ENCODE measurements around the gene PDLIM5. TPM values are rescaled to one million over a fixed set of nuclear protein-coding genes. Genes with fewer than 3 reads are reported as not detected.
"Not testable (repeated sequence)": the region's sequence is repeated elsewhere in the genome, so short reads cannot be mapped to it uniquely, and the experiment has no call there.

Gene PDLIM5
- total RNA-seq, 1 experiment from 2014 or later, result 53.8 TPM

DNA sequence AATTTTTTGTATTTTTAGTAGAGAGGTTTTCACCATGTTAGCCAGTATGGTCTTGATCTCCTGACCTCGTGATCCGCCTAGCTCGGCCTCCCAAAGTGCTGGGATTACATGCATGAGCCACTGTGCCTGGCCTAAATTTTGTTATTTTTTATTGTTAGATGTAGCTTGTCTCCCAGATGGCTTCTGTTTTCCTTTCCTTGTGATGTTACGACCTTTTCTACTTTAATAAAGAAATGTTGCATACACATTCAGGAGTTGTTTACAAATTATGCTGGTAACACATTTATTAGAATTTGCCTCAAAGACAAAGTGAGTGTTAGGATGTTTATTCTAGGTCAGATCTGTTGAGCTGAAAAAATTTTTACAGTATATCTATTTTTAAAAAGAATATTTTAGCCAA, 18.4 kb downstream of the PDLIM5 start:
- DNase-seq, result no peak
- Histone ChIP-seq H3K9me3 (ENCODE audit: low read length) (no peaks in the 10 kb centered on the region), H3K4me3 (ENCODE audit: low read length) (no peak overlapping the region), H3K4me1 (ENCODE audit: low read length) (no peaks in the 10 kb centered on the region), H3K4me2 (ENCODE audit: low read depth, low read length, poor library complexity, severe bottlenecking) (no peak overlapping the region), H4K20me1 (ENCODE audit: insufficient read depth, low read depth, low read length) (no peaks in the 10 kb centered on the region), H3K27ac (ENCODE audit: low read length) (no peak overlapping the region), H3K27me3 (ENCODE audit: low read length) (no peaks in the 10 kb centered on the region), H3K79me2 (ENCODE audit: low read length) (peaks cover 89% of the 10 kb centered on the region), H3K36me3 (ENCODE audit: insufficient read depth, low read length) (no peaks in the 10 kb centered on the region), H3K9ac (ENCODE audit: low read length) (no peak overlapping the region), H2AFZ (ENCODE audit: low read length) (no peak overlapping the region), H3K9me2 (replicated peaks; ENCODE audit: insufficient read depth, low read length) (no peaks in the 10 kb centered on the region)

- H3K27me3 ChIP-seq (ENCODE audit: low read length), result not testable (repeated sequence)
Observed at GRCh38 chr4:94470782-94471181, 19.0 kb downstream of the PDLIM5 start.

DNA sequence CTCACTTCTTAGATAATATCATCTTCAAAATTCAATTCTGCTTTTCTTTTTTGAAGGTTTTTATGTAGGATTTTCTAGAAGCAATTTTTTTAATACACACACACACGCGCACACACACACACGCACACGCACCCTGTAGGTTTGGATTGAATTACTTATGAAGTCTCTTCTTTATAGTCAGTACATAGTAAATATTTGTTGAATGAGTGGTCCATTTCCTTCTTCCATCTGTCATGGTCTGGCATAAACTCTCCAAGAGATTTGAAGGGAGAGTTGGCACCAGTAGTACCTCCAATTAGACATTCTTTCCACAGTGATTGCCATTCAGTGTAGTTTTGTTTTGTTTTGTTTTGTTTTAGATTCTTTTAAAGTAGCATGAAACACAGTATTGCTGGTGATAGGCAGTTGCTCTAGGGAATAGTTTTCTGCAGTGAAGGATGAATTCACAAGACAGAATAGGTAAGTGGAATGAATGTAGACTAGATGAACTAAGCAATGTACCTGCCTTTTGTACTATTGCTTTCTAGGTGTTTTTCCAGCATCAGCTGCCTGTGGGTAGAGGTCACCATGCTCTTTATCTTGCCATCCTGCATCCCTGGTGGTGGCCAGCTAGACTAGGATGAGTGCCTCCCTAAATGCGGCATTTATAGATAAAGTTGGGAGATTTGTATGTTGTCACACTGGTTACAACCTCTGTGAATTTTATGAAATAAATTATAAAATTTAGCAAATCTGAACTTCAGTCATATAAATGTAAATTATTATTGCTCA, 20.5 kb downstream of the PDLIM5 start:
- Histone ChIP-seq H2AFZ (ENCODE audit: low read length) (no peak overlapping the region), H3K27ac (ENCODE audit: low read length) (no peak overlapping the region), H3K9me3 (ENCODE audit: low read length) (no peaks in the 10 kb centered on the region), H3K36me3 (ENCODE audit: insufficient read depth, low read length) (no peaks in the 10 kb centered on the region), H3K4me2 (ENCODE audit: low read depth, low read length, poor library complexity, severe bottlenecking) (no peak overlapping the region), H3K4me3 (ENCODE audit: low read length) (no peak overlapping the region), H3K4me1 (ENCODE audit: low read length) (no peaks in the 10 kb centered on the region), H3K27me3 (ENCODE audit: low read length) (no peaks in the 10 kb centered on the region), H4K20me1 (ENCODE audit: insufficient read depth, low read depth, low read length) (no peaks in the 10 kb centered on the region), H3K9me2 (replicated peaks; ENCODE audit: insufficient read depth, low read length) (no peaks in the 10 kb centered on the region), H3K79me2 (ENCODE audit: low read length) (peaks cover 88% of the 10 kb centered on the region), H3K9ac (ENCODE audit: low read length) (no peak overlapping the region)
- DNase-seq, result no peak

More at GRCh38 chr4:94470782-94471181, 19.0 kb downstream of the PDLIM5 start:
- H3K9ac ChIP-seq (ENCODE audit: low read length); H3K4me3 ChIP-seq (ENCODE audit: low read length); H3K36me3 ChIP-seq (ENCODE audit: insufficient read depth, low read length); H3K4me1 ChIP-seq (ENCODE audit: low read length); H2AFZ ChIP-seq (ENCODE audit: low read length); DNase-seq; H3K9me2 ChIP-seq (replicated peaks; ENCODE audit: insufficient read depth, low read length); H3K27ac ChIP-seq (ENCODE audit: low read length); H3K4me2 ChIP-seq (ENCODE audit: low read depth, low read length, poor library complexity, severe bottlenecking); H3K9me3 ChIP-seq (ENCODE audit: low read length); H4K20me1 ChIP-seq (ENCODE audit: insufficient read depth, low read depth, low read length): not testable (repeated sequence)
- H3K79me2 ChIP-seq (ENCODE audit: low read length), result peaks cover 89% of the 10 kb centered on the region

DNA sequence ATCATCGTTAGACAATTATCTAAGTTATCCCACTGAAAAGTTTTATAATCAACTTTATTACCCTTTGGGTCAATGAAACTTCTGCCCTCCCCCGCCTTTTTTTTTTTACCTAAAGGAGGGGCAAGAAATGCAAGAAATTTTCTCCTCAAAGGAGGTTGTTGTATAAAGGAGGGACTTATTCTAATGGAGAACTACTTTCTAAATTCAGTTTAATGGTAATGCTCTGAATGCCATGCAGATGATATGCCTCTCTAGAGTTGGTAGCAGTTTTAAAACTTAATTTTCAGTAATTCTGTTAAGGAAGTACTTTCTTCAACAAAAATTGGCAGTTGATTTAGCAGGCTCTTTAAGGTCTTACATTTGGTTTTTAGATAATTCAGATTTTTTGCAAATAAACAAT, 23.3 kb downstream of the PDLIM5 start:
- H3K79me2 ChIP-seq (ENCODE audit: low read length), result peaks cover 86% of the 10 kb centered on the region
- no peak overlapping the region for H3K4me3 ChIP-seq (ENCODE audit: low read length)
- H3K27ac ChIP-seq (ENCODE audit: low read length), result no peak overlapping the region
- no peaks in the 10 kb centered on the region for H4K20me1 ChIP-seq (ENCODE audit: insufficient read depth, low read depth, low read length)
- H3K27me3 ChIP-seq (ENCODE audit: low read length), result no peaks in the 10 kb centered on the region
- no peaks in the 10 kb centered on the region for H3K9me3 ChIP-seq (ENCODE audit: low read length)
- H3K9me2 ChIP-seq (replicated peaks; ENCODE audit: insufficient read depth, low read length), result no peaks in the 10 kb centered on the region
- no peak overlapping the region for H3K9ac ChIP-seq (ENCODE audit: low read length)
- H2AFZ ChIP-seq (ENCODE audit: low read length), result no peak overlapping the region
- DNase-seq, result no peak
- H3K4me2 ChIP-seq (ENCODE audit: low read depth, low read length, poor library complexity, severe bottlenecking), result no peak overlapping the region
- no peaks in the 10 kb centered on the region for H3K4me1 ChIP-seq (ENCODE audit: low read length)
- H3K36me3 ChIP-seq (ENCODE audit: insufficient read depth, low read length), result no peaks in the 10 kb centered on the region

GRCh38 chr4:94475794-94476193, 24.1 kb downstream of the PDLIM5 start:
- Histone ChIP-seq H4K20me1 (ENCODE audit: insufficient read depth, low read depth, low read length) (no peaks in the 10 kb centered on the region), H3K27ac (ENCODE audit: low read length) (no peak overlapping the region), H3K79me2 (ENCODE audit: low read length) (peaks cover 86% of the 10 kb centered on the region)

GRCh38 chr4:94477227-94477626, 25.5 kb downstream of the PDLIM5 start:
- Histone ChIP-seq H3K9me3 (ENCODE audit: low read length) (no peaks in the 10 kb centered on the region), H4K20me1 (ENCODE audit: insufficient read depth, low read depth, low read length) (no peaks in the 10 kb centered on the region), H3K9me2 (replicated peaks; ENCODE audit: insufficient read depth, low read length) (no peaks in the 10 kb centered on the region), H3K27ac (ENCODE audit: low read length) (no peak overlapping the region), H3K4me1 (ENCODE audit: low read length) (no peaks in the 10 kb centered on the region), H2AFZ (ENCODE audit: low read length) (no peak overlapping the region), H3K27me3 (ENCODE audit: low read length) (no peaks in the 10 kb centered on the region), H3K4me3 (ENCODE audit: low read length) (no peak overlapping the region), H3K79me2 (ENCODE audit: low read length) (peaks cover 83% of the 10 kb centered on the region), H3K9ac (ENCODE audit: low read length) (no peak overlapping the region), H3K36me3 (ENCODE audit: insufficient read depth, low read length) (no peaks in the 10 kb centered on the region), H3K4me2 (ENCODE audit: low read depth, low read length, poor library complexity, severe bottlenecking) (no peak overlapping the region)
- no peak for DNase-seq

More at GRCh38 chr4:94475794-94476193, 24.1 kb downstream of the PDLIM5 start:
- no peak overlapping the region for H3K4me2 ChIP-seq (ENCODE audit: low read depth, low read length, poor library complexity, severe bottlenecking)
- no peaks in the 10 kb centered on the region for H3K9me2 ChIP-seq (replicated peaks; ENCODE audit: insufficient read depth, low read length)
- no peaks in the 10 kb centered on the region for H3K27me3 ChIP-seq (ENCODE audit: low read length)
- no peak overlapping the region for H3K9ac ChIP-seq (ENCODE audit: low read length)
- H3K36me3 ChIP-seq (ENCODE audit: insufficient read depth, low read length), result no peaks in the 10 kb centered on the region
- no peak overlapping the region for H2AFZ ChIP-seq (ENCODE audit: low read length)
- no peak overlapping the region for H3K4me3 ChIP-seq (ENCODE audit: low read length)
- H3K4me1 ChIP-seq (ENCODE audit: low read length), result no peaks in the 10 kb centered on the region
- DNase-seq, result no peak
- H3K9me3 ChIP-seq (ENCODE audit: low read length), result no peaks in the 10 kb centered on the region

- not testable (repeated sequence) for DNase-seq; H3K27me3 ChIP-seq (ENCODE audit: low read length); H3K9me3 ChIP-seq (ENCODE audit: low read length); H3K4me1 ChIP-seq (ENCODE audit: low read length); H2AFZ ChIP-seq (ENCODE audit: low read length); H4K20me1 ChIP-seq (ENCODE audit: insufficient read depth, low read depth, low read length); H3K9me2 ChIP-seq (replicated peaks; ENCODE audit: insufficient read depth, low read length); H3K9ac ChIP-seq (ENCODE audit: low read length); H3K27ac ChIP-seq (ENCODE audit: low read length); H3K36me3 ChIP-seq (ENCODE audit: insufficient read depth, low read length); H3K4me2 ChIP-seq (ENCODE audit: low read depth, low read length, poor library complexity, severe bottlenecking); H3K4me3 ChIP-seq (ENCODE audit: low read length)
- H3K79me2 ChIP-seq (ENCODE audit: low read length), result peaks cover 82% of the 10 kb centered on the region
Observed at GRCh38 chr4:94478805-94479204, 27.1 kb downstream of the PDLIM5 start.

DNA sequence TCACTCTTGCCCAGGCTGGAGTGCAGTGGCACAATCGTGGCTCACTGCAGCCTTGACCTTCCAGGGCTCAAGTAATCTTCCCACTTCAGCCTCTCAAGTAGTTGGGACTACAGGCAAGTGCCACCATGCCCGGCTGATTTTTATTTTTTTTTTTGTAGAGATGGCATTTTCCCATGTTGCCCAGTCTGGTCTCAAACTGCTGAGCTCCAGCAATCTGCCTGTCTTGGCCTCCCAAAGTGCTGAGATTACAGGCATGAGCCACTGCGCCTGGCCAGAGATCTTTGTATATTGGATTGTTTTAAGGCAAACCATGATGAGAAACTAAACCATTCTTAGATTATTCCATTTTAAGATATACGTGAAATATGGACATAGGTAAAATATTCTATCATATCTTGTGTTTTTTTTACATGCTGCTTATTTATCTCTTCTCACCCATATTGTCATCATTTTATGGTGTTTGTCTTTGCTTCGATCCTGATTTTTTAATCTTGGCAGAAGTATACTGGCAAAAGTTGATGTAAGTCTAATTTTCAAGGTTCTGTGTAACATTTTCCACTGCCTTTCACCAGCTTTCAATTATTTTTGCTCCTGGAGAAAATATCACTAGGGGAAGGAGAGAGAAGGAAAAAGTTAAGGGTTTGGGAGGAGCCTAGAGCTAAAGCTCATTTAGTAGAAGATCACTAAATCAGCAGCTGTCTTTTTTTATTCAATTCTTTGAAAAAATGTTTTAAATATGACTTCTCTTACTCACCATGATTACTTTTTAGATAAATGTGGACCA, 27.8 kb downstream of the PDLIM5 start:
- Histone ChIP-seq H3K9me2 (replicated peaks; ENCODE audit: insufficient read depth, low read length) (no peaks in the 10 kb centered on the region), H2AFZ (ENCODE audit: low read length) (no peak overlapping the region), H3K27ac (ENCODE audit: low read length) (no peak overlapping the region), H3K4me2 (ENCODE audit: low read depth, low read length, poor library complexity, severe bottlenecking) (no peak overlapping the region), H3K79me2 (ENCODE audit: low read length) (peaks cover 83% of the 10 kb centered on the region), H3K4me1 (ENCODE audit: low read length) (no peaks in the 10 kb centered on the region), H4K20me1 (ENCODE audit: insufficient read depth, low read depth, low read length) (no peaks in the 10 kb centered on the region), H3K4me3 (ENCODE audit: low read length) (no peak overlapping the region), H3K9ac (ENCODE audit: low read length) (no peak overlapping the region), H3K9me3 (ENCODE audit: low read length) (no peaks in the 10 kb centered on the region), H3K27me3 (ENCODE audit: low read length) (no peaks in the 10 kb centered on the region), H3K36me3 (ENCODE audit: insufficient read depth, low read length) (no peaks in the 10 kb centered on the region)
- no peak for DNase-seq
